AG10803 (cell line): ENCODE data around the gene DPYSL5.

Experiments
- DNase-seq: peaks from one replicate; pipeline ENCODE4 v3.0.0; 2010; ENCODE audit warnings: low read depth
- H3K4me3 ChIP-seq: 2 replicates; pipeline ENCODE4 v1.5.1; 2011; ENCODE audit warnings: mild to moderate bottlenecking, low read length, control low read depth
- TF ChIP-seq, protein P1 (sequence below): conservative IDR thresholded peaks from 2 replicates; pipeline ENCODE4 v1.5.1; 2011; ENCODE audit warnings: mild to moderate bottlenecking, low read length, control low read depth, inconsistent platforms

DPYSL5 gene

DNA sequence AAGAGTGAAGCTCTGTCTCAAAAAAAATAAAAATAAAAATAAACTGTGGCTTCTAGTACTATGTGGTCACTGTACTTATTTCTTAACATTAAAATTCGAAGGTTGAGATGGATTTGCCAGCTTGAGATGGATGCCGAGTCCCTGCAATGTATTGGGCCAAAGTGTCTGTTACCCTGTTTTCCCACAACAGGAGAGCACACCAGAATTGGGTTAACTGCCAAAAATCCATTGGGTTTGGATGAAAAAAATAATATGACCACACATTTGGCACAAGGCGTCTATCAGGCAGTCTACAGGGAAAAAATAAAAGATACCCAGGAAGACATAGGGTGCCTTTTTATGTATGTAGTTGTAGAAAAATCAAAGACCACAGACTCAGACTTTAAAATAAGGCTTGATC is 103.3 kb downstream of the DPYSL5 start:
- DNase-seq = no peak
- no peak overlapping the region for H3K4me3 ChIP-seq
- TF ChIP-seq, protein P1, sequence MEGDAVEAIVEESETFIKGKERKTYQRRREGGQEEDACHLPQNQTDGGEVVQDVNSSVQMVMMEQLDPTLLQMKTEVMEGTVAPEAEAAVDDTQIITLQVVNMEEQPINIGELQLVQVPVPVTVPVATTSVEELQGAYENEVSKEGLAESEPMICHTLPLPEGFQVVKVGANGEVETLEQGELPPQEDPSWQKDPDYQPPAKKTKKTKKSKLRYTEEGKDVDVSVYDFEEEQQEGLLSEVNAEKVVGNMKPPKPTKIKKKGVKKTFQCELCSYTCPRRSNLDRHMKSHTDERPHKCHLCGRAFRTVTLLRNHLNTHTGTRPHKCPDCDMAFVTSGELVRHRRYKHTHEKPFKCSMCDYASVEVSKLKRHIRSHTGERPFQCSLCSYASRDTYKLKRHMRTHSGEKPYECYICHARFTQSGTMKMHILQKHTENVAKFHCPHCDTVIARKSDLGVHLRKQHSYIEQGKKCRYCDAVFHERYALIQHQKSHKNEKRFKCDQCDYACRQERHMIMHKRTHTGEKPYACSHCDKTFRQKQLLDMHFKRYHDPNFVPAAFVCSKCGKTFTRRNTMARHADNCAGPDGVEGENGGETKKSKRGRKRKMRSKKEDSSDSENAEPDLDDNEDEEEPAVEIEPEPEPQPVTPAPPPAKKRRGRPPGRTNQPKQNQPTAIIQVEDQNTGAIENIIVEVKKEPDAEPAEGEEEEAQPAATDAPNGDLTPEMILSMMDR = no peak

DNA sequence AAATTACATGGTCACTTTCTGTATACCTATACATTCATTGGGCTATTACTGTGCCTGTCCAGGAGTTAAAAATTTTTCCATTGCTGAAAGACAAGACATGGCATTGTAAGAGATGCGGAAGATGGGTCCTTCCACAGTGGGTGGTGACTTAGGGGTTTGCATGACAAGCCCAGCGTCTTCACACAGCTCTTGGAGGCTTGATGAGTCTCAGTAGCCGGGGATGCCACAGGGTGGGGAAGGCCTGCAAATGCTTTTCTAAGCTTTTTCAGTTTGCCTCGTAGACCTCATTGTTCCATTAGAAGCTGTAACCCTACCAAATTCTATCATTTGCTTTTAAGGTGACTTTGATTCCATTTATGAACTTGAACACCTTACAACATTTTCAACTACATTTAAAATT is 104.4 kb downstream of the DPYSL5 start:
- H3K4me3 ChIP-seq = no peak overlapping the region

DNA sequence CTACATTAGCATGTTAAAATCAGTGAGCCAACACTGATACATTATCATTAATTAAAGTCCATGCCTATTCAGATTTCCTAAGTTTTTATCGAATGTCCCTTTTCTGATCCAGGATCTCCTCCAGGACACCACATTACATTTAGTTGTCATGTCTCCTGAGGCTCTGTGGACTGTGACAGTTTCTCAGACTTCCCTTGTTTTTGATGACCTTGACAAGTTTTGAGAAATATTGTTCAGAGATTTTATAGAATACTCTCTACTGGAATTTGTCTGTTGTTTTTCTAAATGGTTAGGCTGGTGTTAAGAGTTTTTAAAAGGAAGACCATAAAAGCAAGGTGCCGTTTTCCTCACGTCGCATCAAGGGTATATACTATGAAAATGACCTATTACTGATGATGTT is 106.2 kb downstream of the DPYSL5 start:
- DNase-seq = no peak
- TF ChIP-seq, protein P1 = no peak
- no peak overlapping the region for H3K4me3 ChIP-seq

More for the DNA sequence above, 104.4 kb downstream of the DPYSL5 start:
- TF ChIP-seq, protein P1 = no peak
- no peak for DNase-seq

DNA sequence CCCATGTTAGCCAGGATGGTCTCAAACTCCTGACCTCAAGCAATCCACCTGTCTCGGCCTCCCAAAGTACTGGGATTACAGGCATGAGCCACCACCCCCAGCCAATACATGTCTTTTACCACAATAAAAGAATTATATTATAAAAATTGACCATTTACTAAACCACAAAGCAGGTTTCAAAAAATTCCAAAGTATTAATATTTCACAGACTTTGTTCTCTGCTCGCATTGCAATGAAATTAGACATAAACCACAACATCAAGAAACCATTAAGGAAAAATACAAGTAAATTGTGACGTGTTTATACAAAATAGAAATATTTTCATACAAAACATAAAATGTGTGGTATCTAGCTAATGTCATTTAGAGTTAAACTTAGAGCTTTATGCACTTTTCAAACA is 109.1 kb downstream of the DPYSL5 start:
- H3K4me3 ChIP-seq = no peak overlapping the region
- DNase-seq = no peak
- TF ChIP-seq, protein P1 = no peak

DNA sequence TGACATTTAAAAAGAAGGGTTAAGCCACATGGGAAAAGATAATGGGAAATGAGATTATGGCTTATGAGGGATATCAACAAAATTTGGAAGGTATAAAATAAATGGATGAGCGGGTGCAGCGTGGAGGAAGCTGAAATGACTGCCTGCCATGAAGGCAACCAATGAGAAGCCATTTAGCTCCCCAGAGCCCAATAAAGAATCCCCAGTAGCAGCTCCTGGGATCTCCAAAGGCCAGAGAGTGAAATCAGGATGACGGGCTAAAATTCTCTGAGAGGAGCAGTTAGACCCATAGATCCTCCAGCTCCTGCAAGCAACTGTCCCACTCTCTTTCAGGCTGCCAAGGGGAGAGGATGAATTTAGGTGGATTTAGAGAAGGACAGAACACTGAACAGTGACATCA is 109.6 kb downstream of the DPYSL5 start:
- no peak overlapping the region for H3K4me3 ChIP-seq
- no peak for DNase-seq
- TF ChIP-seq, protein P1 = no peak

DNA sequence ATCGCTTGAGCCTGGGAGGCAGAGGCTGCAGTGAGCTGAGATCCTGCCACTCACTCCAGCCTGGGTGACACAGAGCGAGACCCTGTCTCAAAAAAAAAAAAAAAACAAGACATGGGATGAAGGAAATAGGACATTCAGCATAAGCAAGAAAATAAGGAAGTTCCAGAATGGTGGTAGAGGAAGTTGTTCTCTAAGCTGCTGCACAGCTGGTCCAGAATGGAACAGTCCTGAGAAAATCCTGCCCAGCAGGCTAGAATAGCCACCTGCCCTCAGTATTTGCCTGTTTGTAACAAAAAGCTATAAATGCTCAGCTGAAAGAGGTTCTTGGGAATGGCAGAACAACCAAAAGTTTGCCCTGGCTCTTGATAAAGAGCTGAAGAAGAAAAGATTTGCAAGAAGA is 111.4 kb downstream of the DPYSL5 start:
- DNase-seq = no peak
- H3K4me3 ChIP-seq = no peak overlapping the region
- TF ChIP-seq, protein P1 = no peak

DNA sequence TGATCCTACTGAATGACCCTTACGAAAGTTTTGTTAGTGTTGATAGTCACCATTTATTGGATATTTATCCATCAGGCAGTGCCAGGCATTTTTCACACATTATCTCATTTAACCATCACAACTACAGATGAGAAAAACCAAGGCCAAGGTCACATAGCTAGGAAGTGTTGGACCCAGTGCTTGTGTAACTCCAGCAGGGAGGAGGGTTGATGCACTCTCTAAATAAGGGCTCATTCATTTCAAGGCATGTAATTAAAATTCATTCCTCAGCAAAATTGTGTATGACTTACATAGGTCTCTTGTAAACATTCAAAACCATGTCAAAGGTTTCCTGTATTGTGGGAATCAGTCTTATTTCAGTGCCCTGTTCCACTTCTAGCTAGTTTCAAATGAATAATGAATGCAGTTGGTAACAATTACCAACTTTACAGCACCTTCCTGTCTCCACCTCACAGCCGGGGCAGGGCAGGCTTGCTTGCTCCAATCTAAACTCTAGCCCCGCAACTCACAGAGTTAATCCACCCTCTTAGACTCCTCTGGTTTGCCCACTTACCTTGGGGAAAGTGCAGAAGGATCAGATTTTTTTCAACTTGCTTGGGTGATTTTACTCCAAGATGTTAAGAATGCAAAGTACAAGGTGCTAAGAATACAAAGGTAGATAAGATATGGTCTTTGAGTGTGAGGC is 116.7 kb downstream of the DPYSL5 start:
- no peak overlapping the region for H3K4me3 ChIP-seq
- no peak for DNase-seq
- TF ChIP-seq, protein P1 = no peak
